GM18526 (cell line): Measurements from ENCODE around the gene TSPAN18.

Experiments
- POLR2A ChIP-seq: IDR thresholded peaks from 3 replicates; pipeline ENCODE4 v1.6.1; 2011; ENCODE audit not compliant: insufficient read length; ENCODE audit errors: extremely low read depth

Gene TSPAN18

DNA sequence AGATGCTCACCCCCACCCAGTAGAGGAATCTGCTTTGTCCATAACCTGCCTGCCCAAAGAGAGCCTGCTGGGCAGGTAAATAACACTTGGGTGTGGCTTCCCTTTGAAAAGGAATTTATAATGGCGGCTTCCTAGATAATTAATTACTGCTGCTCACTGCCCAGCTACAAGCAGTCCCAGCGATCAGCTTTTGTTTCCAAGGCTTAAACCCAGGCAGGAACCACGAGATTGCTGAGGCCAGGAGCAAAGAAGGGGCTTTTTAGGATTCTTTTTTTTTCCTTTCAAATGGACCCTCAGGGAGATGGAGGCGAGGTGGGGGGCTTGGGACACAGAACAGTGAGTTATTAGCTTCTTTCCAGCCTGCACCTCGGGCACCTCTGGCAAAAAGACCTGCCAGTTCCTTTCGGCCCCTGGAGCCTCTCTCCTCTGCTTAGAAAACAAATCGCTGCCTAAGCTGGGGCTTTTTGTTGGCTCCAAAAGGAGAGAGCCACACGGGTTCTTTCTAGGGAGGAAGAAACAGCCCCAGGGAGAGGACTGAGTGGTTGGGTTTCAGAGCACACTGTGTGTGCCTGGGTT is 107.2 kb downstream of the TSPAN18 start:
- TF ChIP-seq POLR2A = no peak

- no peak for TF ChIP-seq POLR2A
These were observed 108.1 kb downstream of the TSPAN18 start for GRCh38 chr11:44834846-44835245.

GRCh38 chr11:44835296-44835695 is 108.5 kb downstream of the TSPAN18 start:
- no peak for TF ChIP-seq POLR2A

GRCh38 chr11:44835938-44836337 is 109.2 kb downstream of the TSPAN18 start:
- no peak for TF ChIP-seq POLR2A

DNA sequence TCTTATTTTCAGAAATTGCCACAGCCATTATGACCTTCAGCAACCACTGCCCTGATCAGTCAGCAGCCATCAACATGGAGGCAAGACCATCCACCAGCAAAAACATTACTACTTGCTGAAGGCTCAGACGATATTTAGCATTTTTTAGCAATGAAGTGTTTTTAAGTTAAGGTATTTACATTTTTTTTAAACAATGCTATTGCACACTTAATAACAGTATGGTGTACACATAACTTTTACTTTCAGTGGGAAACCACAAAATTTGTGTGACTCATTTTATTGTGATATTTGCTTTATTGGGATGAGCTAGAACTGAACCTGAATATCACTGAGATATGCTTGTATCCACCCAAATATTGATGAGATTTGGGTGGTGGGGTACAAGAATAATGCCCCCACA is 110.9 kb downstream of the TSPAN18 start:
- TF ChIP-seq POLR2A = no peak

GRCh38 chr11:44839458-44840084 is 112.8 kb downstream of the TSPAN18 start:
- no peak for TF ChIP-seq POLR2A

- no peak for TF ChIP-seq POLR2A
These were observed 113.3 kb downstream of the TSPAN18 start for GRCh38 chr11:44840085-44840478.

GRCh38 chr11:44840521-44841251 is 113.9 kb downstream of the TSPAN18 start:
- no peak for TF ChIP-seq POLR2A

DNA sequence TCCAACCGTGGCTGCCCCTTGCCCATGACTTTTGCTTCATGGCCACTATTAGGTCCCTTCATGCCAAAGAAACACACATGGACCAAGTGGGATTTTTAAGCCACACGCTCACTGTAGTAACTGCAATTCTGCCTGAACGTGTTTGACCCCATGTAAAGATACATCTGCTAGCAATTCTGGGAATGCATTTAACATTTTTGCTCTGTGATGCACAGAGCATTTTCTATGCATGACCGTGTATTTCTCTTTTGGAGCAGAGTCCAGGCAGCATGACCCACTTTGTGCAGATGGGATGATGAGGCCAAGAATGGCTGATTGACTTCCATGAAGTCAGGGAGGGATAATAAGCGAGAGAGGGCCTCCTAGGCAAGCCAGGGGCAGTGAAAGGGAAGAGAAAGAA is 115.5 kb downstream of the TSPAN18 start:
- TF ChIP-seq POLR2A = no peak

GRCh38 chr11:44846852-44847251 is 120.1 kb downstream of the TSPAN18 start:
- no peak for TF ChIP-seq POLR2A

GRCh38 chr11:44847316-44847715 is 120.6 kb downstream of the TSPAN18 start:
- no peak for TF ChIP-seq POLR2A

GRCh38 chr11:44848203-44848962 is 121.6 kb downstream of the TSPAN18 start:
- no peak for TF ChIP-seq POLR2A

DNA sequence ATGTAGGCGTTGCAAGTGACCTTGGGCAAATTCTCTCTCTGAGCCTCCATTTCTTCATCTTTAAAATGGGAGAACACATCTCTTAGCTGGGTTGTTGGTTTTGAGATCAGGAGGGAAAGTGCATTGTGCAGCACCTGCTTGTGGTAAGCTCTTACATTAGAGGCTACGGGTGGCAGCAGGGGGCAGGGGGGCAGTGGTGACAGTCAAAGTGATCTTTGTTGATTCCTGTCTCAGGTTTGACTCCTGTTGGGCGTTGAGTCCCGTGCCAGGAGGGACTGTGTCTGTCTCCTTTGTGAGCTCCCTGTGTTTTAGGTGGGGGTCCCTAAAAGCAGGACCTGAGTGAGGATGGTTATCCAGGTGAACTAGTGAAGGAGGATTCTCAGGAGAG is 122.2 kb downstream of the TSPAN18 start:
- no peak for TF ChIP-seq POLR2A

- TF ChIP-seq POLR2A = no peak
These were observed 122.7 kb downstream of the TSPAN18 start for GRCh38 chr11:44849424-44849823.

GRCh38 chr11:44849922-44850321 is 123.2 kb downstream of the TSPAN18 start:
- TF ChIP-seq POLR2A = no peak

GRCh38 chr11:44851496-44851895 is 124.7 kb downstream of the TSPAN18 start:
- TF ChIP-seq POLR2A = no peak
